Activated naive CD4-positive, alpha-beta T cell treated with anti-CD3 and anti-CD28 coated beads for 36 hours (primary cell): ENCODE results near the gene DLEC1. TPM values are rescaled to one million over a fixed set of nuclear protein-coding genes. Genes with fewer than 3 reads are reported as not detected.

Experiments used
- CTCF ChIA-PET: fragments of 350-600 bp; sonication (Branson Sonifier 250); formaldehyde crosslinking; loops from one replicate; lab custom pipeline; 2021; ENCODE audit warnings: antibody characterized with exemption; lab: Charles Lee
- DNase-seq: peaks from one replicate; pipeline ENCODE4 v3.0.0-alpha.2; 2020
- H3K27ac Mint-ChIP-seq: one replicate; pipeline ENCODE4 v1.8.0; 2021; ENCODE audit warnings: mild to moderate bottlenecking, mixed read lengths
- H3K27me3 Mint-ChIP-seq: one replicate; pipeline ENCODE4 v1.8.0; 2021; ENCODE audit warnings: low read depth, mixed read lengths
- H3K36me3 Mint-ChIP-seq: one replicate; pipeline ENCODE4 v1.8.0; 2021; ENCODE audit warnings: low read depth, mixed read lengths
- H3K4me1 Mint-ChIP-seq: one replicate; pipeline ENCODE4 v1.8.0; 2021; ENCODE audit warnings: low read depth, mixed read lengths
- H3K4me3 Mint-ChIP-seq: one replicate; pipeline ENCODE4 v1.8.0; 2021; ENCODE audit warnings: mild to moderate bottlenecking, moderate library complexity, mixed read lengths
- H3K9me3 Mint-ChIP-seq: one replicate; pipeline ENCODE4 v1.8.0; 2021; ENCODE audit warnings: mixed read lengths
- intact Hi-C: fragments of 100-400 bp; cut with micrococcal nuclease; formaldehyde crosslinking; loops from one replicate; pipeline ENCODE4 v1.15.1; 2023
- total RNA-seq, 2 experiments: library from RNA; stranded (reverse); gene quantifications; one replicate each; pipeline ENCODE4 v1.2.3, GENCODE V29; 2021

The DLEC1 gene
- total RNA-seq, 2 experiments from 2014 or later = 0.17 to 0.19 TPM

- no peaks in the 10 kb centered on the region for H3K27me3 Mint-ChIP-seq
- peaks cover 26% of the 10 kb centered on the region for H3K36me3 Mint-ChIP-seq
- H3K4me1 Mint-ChIP-seq = peaks cover 51% of the 10 kb centered on the region
- H3K4me3 Mint-ChIP-seq = peak overlapping the region; percentile 88
- CTCF ChIA-PET = interaction anchor here (1.0 to 1.5 kb wide), 2 partner anchors 28 to 359 kb away, joined by 4 to 5 read pairs; partner anchors contain the start of genes EXOG and OXSR1
- peak overlapping the region; percentile 99 for H3K27ac Mint-ChIP-seq
- intact Hi-C loops = loop anchor here (1.0 to 5.0 kb wide), 12 partner anchors 17 to 1144 kb away; partner anchors contain the start of genes DLEC1, EPM2AIP1, EXOG and MLH1
- no peaks in the 10 kb centered on the region for H3K9me3 Mint-ChIP-seq
- DNase-seq = peak; percentile 49
Measured at GRCh38 chr3:38137615-38138348, 98.8 kb downstream of the DLEC1 start.

- Mint-ChIP-seq H3K27ac (peak within 1 kb of the TSS; percentile 99), H3K36me3 (peaks cover 26% of the 10 kb centered on the region), H3K27me3 (no peaks in the 10 kb centered on the region), H3K9me3 (no peaks in the 10 kb centered on the region), H3K4me3 (peak within 1 kb of the TSS; percentile 88), H3K4me1 (peaks cover 47% of the 10 kb centered on the region)
- peak; percentile 86 for DNase-seq
- CTCF ChIA-PET = interaction anchor here (1.5 to 2.1 kb wide), 3 partner anchors 26 to 358 kb away, joined by 4 to 11 read pairs (median 5); partner anchors contain the start of gene EXOG
- intact Hi-C loops = loop anchor here (1.0 to 5.0 kb wide), 3 partner anchors 159 to 344 kb away; partner anchors contain the start of gene XYLB
Measured at GRCh38 chr3:38138349-38139190, 99.6 kb downstream of the DLEC1 start, which contains the start of gene MYD88. TSS of gene MYD88 (plus strand) at chr3:38138661. CDS start at chr3:38138701, 40 bp downstream.

- peaks cover 44% of the 10 kb centered on the region for H3K4me1 Mint-ChIP-seq
- peak overlapping the region; percentile 99 for H3K27ac Mint-ChIP-seq
- DNase-seq = no peak
- H3K4me3 Mint-ChIP-seq = peak overlapping the region; percentile 88
- CTCF ChIA-PET = interaction anchor here (0.6 to 2.1 kb wide), 4 partner anchors 10 to 159 kb away, joined by 3 to 11 read pairs (median 4); no protein-coding TSS in a partner anchor
- peaks cover 24% of the 10 kb centered on the region for H3K36me3 Mint-ChIP-seq
- intact Hi-C loops = loop anchor here (5.0 kb wide), 2 partner anchors 158 to 343 kb away; no protein-coding TSS in a partner anchor
- H3K9me3 Mint-ChIP-seq = no peaks in the 10 kb centered on the region
- H3K27me3 Mint-ChIP-seq = no peaks in the 10 kb centered on the region
Measured at GRCh38 chr3:38139191-38139590, 100.2 kb downstream of the DLEC1 start.

GRCh38 chr3:38139652-38140051 lies 100.6 kb downstream of the DLEC1 start:
- CTCF ChIA-PET = interaction anchor here (0.6 to 2.1 kb wide), 6 partner anchors 11 to 159 kb away, joined by 3 to 11 read pairs (median 4); no protein-coding TSS in a partner anchor

GRCh38 chr3:38140326-38141172 lies 101.5 kb downstream of the DLEC1 start:
- H3K4me1 Mint-ChIP-seq = peaks cover 33% of the 10 kb centered on the region
- peaks cover 17% of the 10 kb centered on the region for H3K36me3 Mint-ChIP-seq
- intact Hi-C loops = no loop called here
- no peak overlapping the region for H3K27ac Mint-ChIP-seq
- no peaks in the 10 kb centered on the region for H3K27me3 Mint-ChIP-seq
- peak overlapping the region; percentile 88 for H3K4me3 Mint-ChIP-seq
- peaks cover 3% of the 10 kb centered on the region for H3K9me3 Mint-ChIP-seq
- DNase-seq = no peak
- CTCF ChIA-PET = interaction anchor here (1.1 to 2.1 kb wide), 5 partner anchors 12 to 158 kb away, joined by 3 to 11 read pairs (median 4); no protein-coding TSS in a partner anchor

More at GRCh38 chr3:38139652-38140051, 100.6 kb downstream of the DLEC1 start:
- no peaks in the 10 kb centered on the region for H3K9me3 Mint-ChIP-seq
- intact Hi-C loops = loop anchor here (5.0 kb wide), 2 partner anchors 158 to 343 kb away; no protein-coding TSS in a partner anchor
- no peak for DNase-seq
- H3K36me3 Mint-ChIP-seq = peaks cover 22% of the 10 kb centered on the region
- peak overlapping the region; percentile 99 for H3K27ac Mint-ChIP-seq
- no peaks in the 10 kb centered on the region for H3K27me3 Mint-ChIP-seq
- peaks cover 40% of the 10 kb centered on the region for H3K4me1 Mint-ChIP-seq
- peak overlapping the region; percentile 88 for H3K4me3 Mint-ChIP-seq

- no peak overlapping the region for H3K4me3 Mint-ChIP-seq
- H3K4me1 Mint-ChIP-seq = peaks cover 27% of the 10 kb centered on the region
- DNase-seq = no peak
- H3K27ac Mint-ChIP-seq = no peak overlapping the region
- H3K36me3 Mint-ChIP-seq = peaks cover 15% of the 10 kb centered on the region
- peaks cover 9% of the 10 kb centered on the region for H3K9me3 Mint-ChIP-seq
- intact Hi-C loops = no loop called here
- CTCF ChIA-PET = interaction anchor here (1.4 kb wide), 1 partner anchor 12 kb away, joined by 4 read pairs; no protein-coding TSS in a partner anchor
- no peaks in the 10 kb centered on the region for H3K27me3 Mint-ChIP-seq
Measured at GRCh38 chr3:38141173-38141951, 102.4 kb downstream of the DLEC1 start.

- peaks cover 14% of the 10 kb centered on the region for H3K9me3 Mint-ChIP-seq
- CTCF ChIA-PET = no interaction called here
- no peak overlapping the region for H3K27ac Mint-ChIP-seq
- peaks cover 15% of the 10 kb centered on the region for H3K36me3 Mint-ChIP-seq
- H3K4me3 Mint-ChIP-seq = no peak overlapping the region
- intact Hi-C loops = no loop called here
- no peaks in the 10 kb centered on the region for H3K27me3 Mint-ChIP-seq
- H3K4me1 Mint-ChIP-seq = peaks cover 27% of the 10 kb centered on the region
- DNase-seq = no peak
Measured at GRCh38 chr3:38141952-38142273, 102.9 kb downstream of the DLEC1 start.

GRCh38 chr3:38142959-38143358 lies 104.0 kb downstream of the DLEC1 start:
- H3K36me3 Mint-ChIP-seq = peaks cover 15% of the 10 kb centered on the region

GRCh38 chr3:38143511-38143910 lies 104.5 kb downstream of the DLEC1 start:
- Mint-ChIP-seq H3K9me3 (peaks cover 20% of the 10 kb centered on the region), H3K27ac (no peak overlapping the region), H3K36me3 (peaks cover 15% of the 10 kb centered on the region), H3K27me3 (no peaks in the 10 kb centered on the region), H3K4me1 (peaks cover 24% of the 10 kb centered on the region), H3K4me3 (no peak overlapping the region)
- no peak for DNase-seq
- intact Hi-C loops = no loop called here
- CTCF ChIA-PET = no interaction called here

More at GRCh38 chr3:38142959-38143358, 104.0 kb downstream of the DLEC1 start:
- Mint-ChIP-seq H3K9me3 (peaks cover 20% of the 10 kb centered on the region), H3K27ac (no peak overlapping the region), H3K27me3 (no peaks in the 10 kb centered on the region), H3K4me1 (peaks cover 24% of the 10 kb centered on the region), H3K4me3 (no peak overlapping the region)
- intact Hi-C loops = no loop called here
- DNase-seq = no peak
- CTCF ChIA-PET = no interaction called here

GRCh38 chr3:38146504-38146903 lies 107.5 kb downstream of the DLEC1 start:
- DNase-seq = no peak
- Mint-ChIP-seq H3K27ac (no peak overlapping the region), H3K4me1 (peaks cover 15% of the 10 kb centered on the region), H3K36me3 (peaks cover 8% of the 10 kb centered on the region), H3K4me3 (no peak overlapping the region), H3K9me3 (peaks cover 20% of the 10 kb centered on the region), H3K27me3 (no peaks in the 10 kb centered on the region)
- intact Hi-C loops = no loop called here
- CTCF ChIA-PET = interaction anchor here (0.7 kb wide), 2 partner anchors 26 to 209 kb away, joined by 4 to 7 read pairs; no protein-coding TSS in a partner anchor
